Occipital lobe (tissue), 1 donor: ENCODE results near the gene MBD3L4. TPM values are rescaled to one million over a fixed set of nuclear protein-coding genes. Genes with fewer than 3 reads are reported as not detected.

Experiments used
- total RNA-seq: library from RNA; depleted of rRNA; stranded (reverse); fragments of >200 nt; gene quantifications from one replicate; pipeline ENCODE4 v1.2.3, GENCODE V29; 2014

Gene MBD3L4
- total RNA-seq, 1 donor from 2014 or later, result not detected

Other genes starting within 250 kb of the MBD3L4 start
- gene ADGRE1, start 152.6 kb downstream of the MBD3L4 start, total RNA-seq, result not detected
- not detected for gene MBD3L2B, start 18.7 kb downstream of the MBD3L4 start, total RNA-seq
- gene MBD3L5, start 9.6 kb downstream of the MBD3L4 start, total RNA-seq, result not detected
- gene MBD3L2, start 9.1 kb upstream of the MBD3L4 start, total RNA-seq, result not detected
- not detected for gene MBD3L3, start 18.5 kb upstream of the MBD3L4 start, total RNA-seq
- 40.9 TPM for gene ZNF557, start 29.5 kb upstream of the MBD3L4 start, total RNA-seq